NCI-H345 treated with DMSO at 0.1 percent for 48 hours (cell line): Measurements from ENCODE around the gene RFPL2.

Source experiments
- DNase-seq: peaks from one replicate; lab custom pipeline; 2025; ENCODE audit not compliant: unreplicated experiment; lab: John Stamatoyannopoulos, UW

Gene RFPL2

DNA sequence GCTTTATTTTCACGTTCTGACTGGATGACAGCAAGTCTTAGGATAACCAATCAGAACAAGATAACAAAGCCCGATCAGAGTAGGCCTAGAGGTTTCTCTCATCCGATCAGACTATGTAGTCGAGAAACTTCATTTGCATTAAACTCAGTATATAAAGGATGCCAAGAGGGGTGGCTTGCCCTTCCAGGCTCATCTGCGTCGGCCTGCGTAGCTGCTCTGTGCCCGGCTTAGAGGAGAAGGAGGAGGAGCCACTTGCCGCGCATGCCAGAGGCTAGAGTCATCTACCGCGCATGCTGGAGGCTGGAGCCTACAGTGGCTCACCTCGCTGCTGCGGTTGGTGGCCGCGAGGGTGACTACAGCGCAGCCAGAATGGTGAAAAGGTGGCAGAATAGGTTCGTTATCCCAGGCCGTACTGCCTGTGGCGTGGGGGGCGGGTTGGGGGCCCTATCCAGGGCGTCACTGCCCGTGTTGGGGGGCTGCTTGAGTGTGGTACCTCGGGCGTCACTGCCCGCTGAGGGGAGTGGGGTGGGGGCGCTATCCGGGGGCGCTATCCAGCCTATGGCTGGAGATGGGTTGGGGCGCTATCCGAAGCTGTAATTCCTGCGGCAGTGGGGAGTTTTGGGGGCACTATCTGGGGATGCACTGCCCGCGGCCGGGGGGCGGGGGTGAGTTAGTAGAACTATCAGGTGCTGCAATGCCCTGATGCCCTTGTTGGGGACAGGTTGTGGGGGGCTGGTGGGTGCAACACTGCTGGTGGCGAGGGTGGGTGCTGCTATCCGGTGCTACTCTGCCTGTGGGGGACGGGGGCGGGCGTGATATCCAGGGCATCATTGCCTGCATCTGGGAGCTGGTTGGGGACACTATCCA is at the start of gene RFPL2:
Gene RFPL2 (minus strand): TSS at position 218 of the 867 bp plus-strand sequence. CDS start 2,622 bp downstream, outside the sequence.
- DNase-seq, result no peak

GRCh38 chr22:32249231-32249630 is 44.4 kb upstream of the RFPL2 start:
- DNase-seq, result no peak

GRCh38 chr22:32248276-32248675 is 43.4 kb upstream of the RFPL2 start:
- DNase-seq, result no peak

DNA sequence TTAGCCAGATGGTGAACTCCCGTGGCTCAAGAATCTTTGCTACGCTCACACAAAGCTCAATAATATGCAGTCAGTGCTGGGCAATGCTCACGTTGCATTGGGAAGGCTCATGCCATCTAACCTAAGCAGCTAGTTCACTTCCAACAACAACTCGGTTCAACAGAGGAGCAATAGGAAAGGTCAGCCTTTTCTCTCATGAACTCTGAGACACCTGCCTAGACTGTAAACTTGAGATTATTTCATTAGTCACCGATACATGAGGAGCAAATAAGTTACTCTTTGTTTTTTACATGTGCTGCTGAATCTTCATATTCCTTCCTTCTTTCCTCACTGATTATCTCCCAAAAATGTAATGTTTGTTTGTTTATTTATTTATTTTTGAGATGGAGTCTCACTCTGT is 41.3 kb upstream of the RFPL2 start:
- no peak for DNase-seq

GRCh38 chr22:32245042-32245441 is 40.2 kb upstream of the RFPL2 start:
- DNase-seq, result no peak

DNA sequence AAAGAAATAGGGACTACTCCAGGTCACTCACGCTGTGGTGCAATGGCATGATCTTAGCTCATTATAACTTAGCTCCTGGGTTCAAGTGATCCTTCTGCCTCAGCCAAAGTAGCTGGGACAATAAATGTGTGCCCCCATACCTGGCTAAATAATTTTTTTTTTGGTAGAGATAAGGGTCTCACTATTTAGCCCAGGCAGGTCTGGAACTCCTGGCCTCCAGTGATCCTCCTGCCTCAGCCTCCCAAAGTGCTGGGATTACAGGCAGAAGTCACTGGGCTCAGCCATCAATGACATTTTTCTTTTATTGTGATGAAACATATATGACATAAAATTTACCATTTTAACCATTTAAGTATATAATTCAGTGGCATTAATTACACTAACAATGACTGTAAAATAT is 39.7 kb upstream of the RFPL2 start:
- DNase-seq, result no peak

- DNase-seq, result no peak
Measured at GRCh38 chr22:32240461-32240860, 35.6 kb upstream of the RFPL2 start.

DNA sequence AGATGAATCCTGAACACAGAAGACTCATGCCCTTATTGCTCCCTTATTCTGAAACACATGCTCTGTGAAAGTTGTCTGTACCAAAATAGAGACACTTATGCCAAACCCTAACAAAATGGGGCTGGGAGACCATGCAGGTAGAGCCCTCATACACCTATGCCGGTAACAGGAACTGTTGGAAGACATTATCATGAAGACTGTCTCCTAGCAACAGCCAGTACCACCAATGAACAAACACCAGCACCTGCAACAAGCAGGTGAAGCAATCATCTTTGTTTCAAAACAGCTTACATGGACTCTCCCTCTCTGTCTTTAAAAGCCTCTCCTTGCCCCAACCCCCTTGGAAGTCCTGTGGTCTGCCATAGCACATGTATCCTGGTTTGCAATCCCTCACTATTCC is 33.0 kb upstream of the RFPL2 start:
- peak; percentile 15 for DNase-seq

- no peak for DNase-seq
Measured at GRCh38 chr22:32236970-32237369, 32.1 kb upstream of the RFPL2 start.

DNA sequence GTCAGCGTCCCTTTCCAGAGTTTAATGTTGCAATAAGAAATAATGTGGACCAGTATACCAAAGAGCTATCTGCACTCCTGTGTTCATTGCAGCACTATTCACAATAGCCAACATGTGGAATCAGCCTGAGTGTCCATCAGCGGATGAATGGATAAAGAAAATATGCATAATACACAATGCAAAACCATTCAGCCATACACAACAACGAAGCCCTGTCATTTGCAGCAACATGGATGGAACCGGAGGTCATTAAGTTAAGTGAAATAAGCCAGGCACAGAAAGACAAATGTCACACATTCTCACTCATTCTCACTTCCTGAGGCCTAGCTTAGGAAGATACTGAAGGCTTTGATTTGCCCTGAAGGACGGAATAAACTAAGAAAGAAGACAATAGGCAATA is 28.2 kb upstream of the RFPL2 start:
- no peak for DNase-seq

DNA sequence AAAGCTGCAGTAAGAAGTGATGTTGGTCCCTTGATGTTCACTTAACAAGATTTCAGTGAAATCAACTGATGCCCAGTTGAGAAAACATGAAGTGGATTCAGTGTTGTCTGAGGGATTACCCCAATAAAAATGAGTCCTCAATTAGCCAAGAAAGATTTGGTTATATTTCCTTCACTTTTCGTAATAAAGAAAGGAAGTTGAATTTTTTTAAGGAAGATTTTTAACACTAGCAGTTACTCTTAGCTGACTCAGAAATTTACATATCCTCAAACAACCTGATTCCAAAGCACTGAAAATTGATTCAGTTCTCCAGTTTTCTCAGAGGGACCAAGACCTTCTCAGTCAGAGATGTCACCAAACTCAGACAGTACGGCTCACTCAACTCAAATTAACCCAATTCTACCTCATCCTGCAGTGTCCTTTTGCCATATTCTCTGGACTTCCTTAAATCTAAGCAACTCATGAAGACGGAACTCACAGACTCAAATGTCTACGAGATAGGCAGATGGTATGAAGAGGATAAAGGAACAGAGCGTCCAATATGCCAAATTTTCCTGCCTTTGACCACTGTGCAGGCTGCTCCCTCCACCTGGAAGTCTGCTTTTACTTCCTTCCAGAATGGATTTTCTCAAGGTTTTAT is 27.4 kb upstream of the RFPL2 start:
- DNase-seq, result no peak

DNA sequence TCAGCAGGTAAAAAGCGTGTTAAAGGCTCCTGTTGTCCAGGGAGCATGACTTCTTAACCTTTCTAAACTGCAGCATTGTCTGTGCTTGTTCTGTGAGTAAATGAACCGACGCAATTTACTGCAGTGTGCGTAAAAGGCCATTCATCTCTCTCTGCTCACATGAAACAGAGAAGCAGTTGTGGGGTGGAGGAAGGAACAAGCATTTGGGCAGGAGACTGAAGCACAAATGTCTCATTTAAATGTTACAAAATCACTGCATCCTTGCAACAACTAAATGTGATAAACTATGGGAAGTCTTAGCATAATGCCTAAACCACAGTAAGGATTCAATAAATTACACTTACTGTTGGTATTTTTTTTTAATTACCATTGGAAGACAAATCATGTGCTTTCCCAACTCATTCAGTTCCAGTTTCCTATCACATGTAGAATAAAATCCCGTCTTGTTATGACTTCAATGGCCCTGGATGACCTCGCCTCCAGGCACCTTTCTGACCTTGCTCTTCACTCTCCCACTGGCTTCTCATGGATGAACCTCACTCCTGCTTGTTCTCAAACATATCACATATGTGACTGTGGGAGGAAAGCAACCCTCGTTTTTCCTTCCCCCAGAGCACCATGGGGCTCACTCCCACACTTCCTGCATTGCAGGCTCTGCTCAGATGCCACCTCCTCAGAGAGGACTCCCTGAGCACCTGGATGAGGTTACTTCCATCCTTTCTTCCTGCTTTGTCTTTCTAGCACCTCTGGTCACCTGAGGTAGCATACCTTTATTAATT is 21.6 kb upstream of the RFPL2 start:
- DNase-seq, result no peak

GRCh38 chr22:32222991-32223390 is 18.1 kb upstream of the RFPL2 start:
- DNase-seq, result no peak

DNA sequence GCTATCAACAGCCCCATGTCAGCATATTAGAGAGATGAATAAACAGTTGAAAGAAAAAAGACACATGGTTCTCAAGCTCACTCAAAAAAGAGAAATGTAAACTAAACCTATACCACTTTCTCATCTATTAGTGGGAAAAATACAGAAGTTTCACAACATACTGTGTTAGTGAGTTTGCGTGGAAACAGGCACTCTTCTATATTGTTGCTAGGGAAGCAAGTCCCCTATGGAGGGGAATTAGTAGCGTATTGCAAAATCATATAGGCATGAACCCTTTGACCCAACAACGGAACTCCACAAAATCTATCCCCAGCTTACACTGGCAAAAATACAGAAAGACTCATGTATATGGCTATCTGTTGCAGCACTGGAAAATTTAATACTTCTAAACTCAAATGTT is 14.2 kb upstream of the RFPL2 start:
- no peak for DNase-seq

GRCh38 chr22:32218470-32218869 is 13.6 kb upstream of the RFPL2 start:
- no peak for DNase-seq

- DNase-seq, result no peak
Measured at GRCh38 chr22:32217465-32217864, 12.6 kb upstream of the RFPL2 start.

GRCh38 chr22:32216911-32217310 is 12.0 kb upstream of the RFPL2 start:
- no peak for DNase-seq

GRCh38 chr22:32211011-32211410 is 6.1 kb upstream of the RFPL2 start:
- no peak for DNase-seq

DNA sequence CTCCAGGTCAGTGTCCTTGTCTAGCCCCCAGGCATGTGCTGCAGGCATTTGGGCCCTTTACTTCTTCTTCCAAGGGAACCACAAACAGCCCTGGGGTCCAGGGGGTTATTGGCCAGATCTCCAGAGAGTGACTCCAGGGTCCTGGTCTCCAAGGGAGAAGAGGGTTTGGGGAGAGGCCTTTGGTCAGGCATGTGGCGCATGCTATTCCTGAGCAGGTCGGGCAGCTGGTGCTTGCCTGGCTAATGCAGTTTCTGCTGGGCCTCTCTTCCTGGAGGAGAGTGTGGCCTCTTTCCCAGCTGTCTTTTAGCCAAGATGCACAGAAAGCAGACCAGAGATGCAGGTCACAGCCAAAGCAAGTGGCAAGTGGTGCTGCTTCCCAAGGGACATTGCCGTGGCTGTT is 3.8 kb upstream of the RFPL2 start:
- DNase-seq, result no peak

GRCh38 chr22:32207971-32208480 is 3.2 kb upstream of the RFPL2 start:
- no peak for DNase-seq
